GM12872 (cell line): Measurements from ENCODE around the gene HOXA5.

ENCODE experiments used
- TF ChIP-seq, protein P1 (sequence below): IDR thresholded peaks from 3 replicates; pipeline ENCODE4 v1.5.1; 2011; ENCODE audit warnings: low read depth, mild to moderate bottlenecking, low read length, moderate library complexity; ENCODE audit not compliant: insufficient read depth

Gene HOXA5

DNA sequence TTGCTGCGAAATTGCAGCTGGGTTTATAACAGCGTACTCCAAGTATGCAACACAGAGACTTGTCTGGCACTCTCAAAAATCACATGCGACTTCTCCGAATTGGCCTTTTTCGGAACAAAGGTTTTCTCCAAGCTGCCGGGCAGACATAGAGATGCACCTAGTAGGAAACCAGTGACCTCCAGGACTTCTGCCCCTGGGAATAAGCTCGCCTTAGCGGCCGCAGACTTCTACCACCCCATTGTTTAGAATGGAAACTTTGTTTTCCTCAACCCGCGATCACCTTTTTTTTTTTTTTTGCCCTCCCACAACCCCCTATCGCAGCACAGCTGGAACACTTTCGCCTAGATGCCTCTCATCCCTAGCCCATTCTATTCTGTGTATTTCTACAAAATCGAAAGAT, 35.5 kb upstream of the HOXA5 start:
- TF ChIP-seq, protein P1, sequence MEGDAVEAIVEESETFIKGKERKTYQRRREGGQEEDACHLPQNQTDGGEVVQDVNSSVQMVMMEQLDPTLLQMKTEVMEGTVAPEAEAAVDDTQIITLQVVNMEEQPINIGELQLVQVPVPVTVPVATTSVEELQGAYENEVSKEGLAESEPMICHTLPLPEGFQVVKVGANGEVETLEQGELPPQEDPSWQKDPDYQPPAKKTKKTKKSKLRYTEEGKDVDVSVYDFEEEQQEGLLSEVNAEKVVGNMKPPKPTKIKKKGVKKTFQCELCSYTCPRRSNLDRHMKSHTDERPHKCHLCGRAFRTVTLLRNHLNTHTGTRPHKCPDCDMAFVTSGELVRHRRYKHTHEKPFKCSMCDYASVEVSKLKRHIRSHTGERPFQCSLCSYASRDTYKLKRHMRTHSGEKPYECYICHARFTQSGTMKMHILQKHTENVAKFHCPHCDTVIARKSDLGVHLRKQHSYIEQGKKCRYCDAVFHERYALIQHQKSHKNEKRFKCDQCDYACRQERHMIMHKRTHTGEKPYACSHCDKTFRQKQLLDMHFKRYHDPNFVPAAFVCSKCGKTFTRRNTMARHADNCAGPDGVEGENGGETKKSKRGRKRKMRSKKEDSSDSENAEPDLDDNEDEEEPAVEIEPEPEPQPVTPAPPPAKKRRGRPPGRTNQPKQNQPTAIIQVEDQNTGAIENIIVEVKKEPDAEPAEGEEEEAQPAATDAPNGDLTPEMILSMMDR: no peak

DNA sequence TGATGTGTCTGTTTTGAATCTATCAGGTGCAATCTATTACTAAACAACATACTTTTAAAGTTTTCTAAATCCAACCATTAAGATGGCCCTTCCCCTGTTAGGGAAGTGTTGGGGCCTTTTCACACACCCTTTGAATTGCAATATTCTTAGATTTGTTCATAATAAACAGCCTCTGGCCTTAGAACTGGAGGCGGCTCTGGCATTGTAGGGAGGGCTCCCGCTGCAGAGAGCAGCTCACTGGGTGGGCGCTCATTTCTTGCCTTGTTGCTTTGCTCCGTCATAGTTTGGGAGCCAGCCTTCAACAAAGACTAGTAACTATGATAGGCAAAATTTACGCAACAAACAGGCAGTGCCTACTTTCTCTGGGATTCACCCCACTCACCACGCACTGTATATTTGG, 34.9 kb upstream of the HOXA5 start:
- TF ChIP-seq, protein P1: no peak

DNA sequence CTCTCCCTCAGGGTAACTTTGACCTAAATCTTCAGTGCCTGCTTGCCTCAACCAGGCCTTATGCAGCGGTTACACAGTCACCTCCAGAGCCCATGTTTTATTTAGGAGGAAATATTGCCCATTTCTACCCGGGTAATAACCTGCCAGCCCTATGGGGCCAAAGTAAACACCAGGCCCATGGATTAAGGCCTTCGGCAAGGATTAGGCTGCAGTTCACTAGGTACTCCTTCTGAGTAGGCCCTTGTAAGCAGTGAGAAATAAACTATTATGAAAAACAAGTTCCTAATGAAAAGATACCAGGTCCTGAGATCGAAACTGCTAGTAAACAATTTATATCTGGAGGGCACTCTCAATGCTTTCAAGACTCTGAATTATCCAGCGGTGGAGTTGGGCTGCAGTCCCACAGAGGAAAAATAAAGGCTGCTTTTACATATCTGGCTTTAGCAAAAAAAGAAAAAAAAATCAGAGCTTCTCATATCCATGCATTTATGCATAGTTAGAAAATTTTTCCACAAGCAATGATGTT, 34.4 kb upstream of the HOXA5 start:
- TF ChIP-seq, protein P1: no peak

DNA sequence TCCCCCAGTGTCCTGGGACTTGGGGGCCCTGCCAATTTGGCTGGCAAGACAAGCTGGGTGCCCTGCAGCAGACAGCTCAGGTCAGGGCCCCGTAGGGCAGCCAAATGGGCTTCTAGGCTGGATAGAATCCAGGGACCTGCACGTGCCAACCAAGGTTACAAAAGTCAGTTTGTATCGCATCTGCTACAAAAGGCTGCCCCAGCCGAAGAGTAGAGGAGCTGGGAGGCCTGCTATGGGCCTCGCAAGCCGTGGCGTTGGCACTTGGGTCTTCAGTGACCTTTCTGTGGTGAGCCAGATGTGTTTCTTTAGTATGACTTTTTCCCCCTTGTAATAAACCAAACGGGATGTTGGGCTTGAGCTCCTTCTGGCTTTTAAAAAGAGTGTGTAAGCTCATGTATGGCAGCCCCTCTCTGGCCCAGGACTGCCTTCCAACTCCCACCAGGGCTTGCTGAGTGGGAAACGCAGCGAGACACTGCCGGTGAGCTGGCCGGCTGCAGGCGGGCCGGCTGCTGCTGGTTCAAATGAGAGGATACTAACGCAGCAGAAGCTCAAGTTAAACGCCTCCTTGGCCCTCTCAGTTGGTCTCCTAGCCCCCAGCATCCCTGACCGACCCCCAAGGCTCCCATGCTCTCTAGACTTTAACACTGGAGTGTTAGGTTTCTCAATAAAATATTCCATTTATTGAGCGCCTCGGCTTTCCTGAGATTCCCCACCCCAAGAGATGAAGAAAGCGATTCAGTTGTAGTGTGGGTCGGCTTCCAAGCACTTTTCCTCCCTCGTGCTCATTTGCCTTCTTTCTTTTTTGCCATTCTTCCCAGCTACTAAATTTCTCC, 33.7 kb upstream of the HOXA5 start:
- TF ChIP-seq, protein P1: no peak

DNA sequence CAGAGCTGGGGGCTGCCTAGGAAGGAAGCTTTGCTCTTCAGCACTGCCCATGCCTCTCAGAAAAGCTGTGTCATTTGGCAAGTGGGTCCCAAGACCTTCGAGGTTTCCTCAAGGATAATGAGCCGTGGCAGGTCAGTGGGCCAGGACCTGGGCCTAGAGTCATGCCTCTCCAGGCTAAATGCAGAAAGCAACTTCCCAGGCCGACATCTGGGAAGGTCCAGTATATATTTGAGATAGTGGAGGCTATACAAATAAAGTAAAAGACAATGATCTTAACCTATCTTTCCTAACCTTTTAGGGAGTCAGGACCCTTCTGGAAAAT, 33.0 kb upstream of the HOXA5 start:
- TF ChIP-seq, protein P1: no peak

DNA sequence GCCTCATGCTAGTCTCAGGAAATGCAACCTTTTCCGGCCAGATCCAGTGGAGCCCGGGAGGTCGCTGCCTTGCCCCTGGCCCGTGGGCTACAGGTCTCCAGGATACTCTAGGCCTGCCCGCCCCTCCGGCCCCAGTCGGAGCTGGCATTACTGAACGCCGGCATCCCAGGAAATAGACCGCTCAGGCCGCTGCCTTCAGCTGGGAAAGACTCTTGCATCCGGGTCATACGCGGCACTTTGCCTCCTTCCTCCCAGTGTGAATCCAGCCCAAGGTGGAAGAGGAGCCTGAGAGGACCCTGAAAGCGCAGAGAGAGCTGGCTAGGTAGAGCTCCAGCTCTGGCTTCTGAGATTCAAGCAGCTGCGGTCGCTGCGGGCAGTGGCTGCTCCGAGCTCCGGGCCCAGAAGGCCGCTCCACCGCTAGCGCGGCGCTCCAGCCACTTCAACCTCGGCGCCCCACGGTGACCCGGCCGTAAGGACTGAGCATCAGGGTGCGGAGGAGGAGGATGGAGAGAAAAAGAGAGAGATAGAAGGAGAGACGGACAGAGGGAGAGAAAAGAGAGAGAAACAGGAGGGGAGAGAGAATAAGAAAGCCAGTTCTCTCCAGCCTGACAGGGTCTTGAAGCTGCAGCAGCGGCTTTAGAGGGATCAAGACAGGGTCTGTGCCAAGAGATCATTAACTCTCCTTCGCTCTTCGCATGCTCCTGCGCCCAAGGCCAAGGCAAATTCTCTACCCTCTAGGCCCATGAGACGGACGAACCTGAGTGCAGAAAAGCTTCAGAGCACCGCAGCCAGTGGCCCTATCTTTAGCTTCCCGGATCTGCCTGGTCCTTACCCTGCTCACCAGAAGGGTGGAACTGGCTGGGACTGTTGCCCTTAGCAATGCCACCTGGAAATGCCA, 32.4 kb upstream of the HOXA5 start:
- TF ChIP-seq, protein P1: no peak
